ENCODE measurements around the gene PRR29. TPM values are rescaled to one million over a fixed set of nuclear protein-coding genes. Genes with fewer than 3 reads are reported as not detected.

PRR29 gene
- total RNA-seq, 4 donors from 2014 or later, result 0.20 to 1.3 (median 0.63) TPM; not detected in 1

DNA sequence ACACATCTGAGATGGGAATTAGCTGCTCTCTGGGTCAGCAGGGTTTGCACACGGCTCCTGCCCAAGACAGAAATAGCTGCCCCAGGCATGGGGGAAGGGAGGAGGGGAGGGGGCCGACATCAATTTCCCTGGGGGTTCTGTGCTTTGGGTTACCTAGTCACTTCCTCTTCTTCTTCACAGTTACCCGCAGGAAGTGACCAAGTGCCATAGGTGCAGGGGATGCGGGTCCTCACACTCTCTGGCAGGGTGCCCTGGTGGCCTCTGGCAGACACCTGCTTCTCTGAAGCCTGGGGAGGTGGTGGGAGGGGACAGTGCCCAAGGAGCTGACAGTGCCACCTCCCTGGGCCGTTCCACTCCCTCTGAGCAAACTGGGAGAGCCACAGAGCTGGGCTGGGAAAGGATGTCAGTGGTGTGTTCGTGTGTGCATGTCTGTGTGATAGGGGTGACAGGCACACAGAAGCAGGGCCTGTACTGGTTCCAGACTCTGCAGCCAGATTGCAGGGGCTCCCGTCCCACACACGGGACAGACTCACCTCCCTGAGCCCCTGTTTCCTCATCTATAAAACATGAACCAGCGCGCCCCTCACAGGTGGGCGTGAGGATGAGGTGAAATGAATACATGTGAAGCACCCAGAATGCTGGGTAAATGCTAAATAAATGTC, 43.6 kb upstream of the PRR29 start:
- no peaks in the 10 kb centered on the region for H3K9me3 ChIP-seq
- peaks cover 0 to 12% of the 10 kb centered on the region in 2 donors for H3K27me3 ChIP-seq
- no peak overlapping the region for H3K27ac ChIP-seq
- H3K36me3 ChIP-seq, result no peaks in the 10 kb centered on the region
- no peak overlapping the region for H3K4me3 ChIP-seq
- TF ChIP-seq POLR2A (IDR thresholded peaks at IDR 0.05) (no peak), EP300 (IDR thresholded peaks at IDR 0.05) (no peak)
- TF ChIP-seq, protein P1, sequence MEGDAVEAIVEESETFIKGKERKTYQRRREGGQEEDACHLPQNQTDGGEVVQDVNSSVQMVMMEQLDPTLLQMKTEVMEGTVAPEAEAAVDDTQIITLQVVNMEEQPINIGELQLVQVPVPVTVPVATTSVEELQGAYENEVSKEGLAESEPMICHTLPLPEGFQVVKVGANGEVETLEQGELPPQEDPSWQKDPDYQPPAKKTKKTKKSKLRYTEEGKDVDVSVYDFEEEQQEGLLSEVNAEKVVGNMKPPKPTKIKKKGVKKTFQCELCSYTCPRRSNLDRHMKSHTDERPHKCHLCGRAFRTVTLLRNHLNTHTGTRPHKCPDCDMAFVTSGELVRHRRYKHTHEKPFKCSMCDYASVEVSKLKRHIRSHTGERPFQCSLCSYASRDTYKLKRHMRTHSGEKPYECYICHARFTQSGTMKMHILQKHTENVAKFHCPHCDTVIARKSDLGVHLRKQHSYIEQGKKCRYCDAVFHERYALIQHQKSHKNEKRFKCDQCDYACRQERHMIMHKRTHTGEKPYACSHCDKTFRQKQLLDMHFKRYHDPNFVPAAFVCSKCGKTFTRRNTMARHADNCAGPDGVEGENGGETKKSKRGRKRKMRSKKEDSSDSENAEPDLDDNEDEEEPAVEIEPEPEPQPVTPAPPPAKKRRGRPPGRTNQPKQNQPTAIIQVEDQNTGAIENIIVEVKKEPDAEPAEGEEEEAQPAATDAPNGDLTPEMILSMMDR (IDR thresholded peaks at IDR 0.05), result no peak
- peaks cover 0 to 3% (median 0%) of the 10 kb centered on the region in 4 donors for H3K4me1 ChIP-seq
- WGBS, 2 donors, result 61 to 65% methylated on average over 11 of the region's 11 CpGs
- no peak for DNase-seq (ENCODE audit: low spot score in 2 of 2)

- 74 to 83% methylated on average over 11 of the region's 11 CpGs for WGBS, 2 donors
- H3K4me3 ChIP-seq, result no peak overlapping the region
- no peak overlapping the region for H3K27ac ChIP-seq
- no peaks in the 10 kb centered on the region for H3K36me3 ChIP-seq
- H3K9me3 ChIP-seq, result no peaks in the 10 kb centered on the region
- peaks cover 0 to 7% of the 10 kb centered on the region in 2 donors for H3K27me3 ChIP-seq
- TF ChIP-seq, protein P1 (IDR thresholded peaks at IDR 0.05), result no peak
- TF ChIP-seq POLR2A (IDR thresholded peaks at IDR 0.05) (no peak), EP300 (IDR thresholded peaks at IDR 0.05) (no peak)
- H3K4me1 ChIP-seq, result peaks cover 0 to 3% (median 0%) of the 10 kb centered on the region in 4 donors
- no peak for DNase-seq (ENCODE audit: low spot score in 2 of 2)
These were observed 42.9 kb upstream of the PRR29 start for GRCh38 chr17:63955232-63955631.

DNA sequence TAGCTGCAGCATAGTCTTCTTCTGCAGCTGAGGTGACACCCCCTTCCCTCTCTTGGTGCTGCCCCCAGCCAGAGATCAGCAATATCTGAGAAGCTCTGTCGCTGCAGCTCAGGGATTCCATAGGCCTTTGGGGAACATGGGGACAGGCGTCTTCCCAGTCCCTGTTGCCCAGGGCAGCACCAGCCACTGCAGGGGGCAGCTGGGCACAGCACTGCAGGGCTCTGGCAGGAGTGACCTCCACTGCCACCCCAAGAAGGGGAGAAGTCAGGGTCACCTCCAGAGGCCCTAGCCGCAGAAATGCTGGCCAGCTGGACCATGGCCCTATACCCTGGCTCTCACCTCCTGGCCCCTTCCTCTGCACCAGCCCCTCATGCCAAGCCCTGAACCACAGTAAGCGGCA, 42.4 kb upstream of the PRR29 start:
- no peak for TF ChIP-seq POLR2A (IDR thresholded peaks at IDR 0.05)
- TF ChIP-seq, protein P1 (IDR thresholded peaks at IDR 0.05), result no peak
- no peak for TF ChIP-seq EP300 (IDR thresholded peaks at IDR 0.05)

GRCh38 chr17:63956296-63956920, 41.7 kb upstream of the PRR29 start:
- TF ChIP-seq, protein P1 (IDR thresholded peaks at IDR 0.05), result no peak
- TF ChIP-seq POLR2A (IDR thresholded peaks at IDR 0.05) (no peak), EP300 (IDR thresholded peaks at IDR 0.05) (no peak)
- H3K4me3 ChIP-seq, result no peak overlapping the region
- 76 to 90% methylated on average over 5 of the region's 5 CpGs for WGBS, 2 donors
- H3K36me3 ChIP-seq, result no peaks in the 10 kb centered on the region
- DNase-seq (ENCODE audit: low spot score in 2 of 2), result no peak
- no peak overlapping the region for H3K27ac ChIP-seq
- H3K4me1 ChIP-seq, result peaks cover 0 to 5% (median 2%) of the 10 kb centered on the region in 4 donors
- H3K9me3 ChIP-seq, result no peaks in the 10 kb centered on the region
- peaks cover 0 to 8% of the 10 kb centered on the region in 2 donors for H3K27me3 ChIP-seq

More for the DNA sequence above, 42.4 kb upstream of the PRR29 start:
- no peak overlapping the region for H3K4me3 ChIP-seq
- peaks cover 0 to 3% (median 0%) of the 10 kb centered on the region in 4 donors for H3K4me1 ChIP-seq
- no peaks in the 10 kb centered on the region for H3K36me3 ChIP-seq
- no peaks in the 10 kb centered on the region for H3K9me3 ChIP-seq
- peaks cover 0 to 7% of the 10 kb centered on the region in 2 donors for H3K27me3 ChIP-seq
- no peak for DNase-seq (ENCODE audit: low spot score in 2 of 2)
- no peak overlapping the region for H3K27ac ChIP-seq
- WGBS, 2 donors, result 73 to 78% methylated on average over 3 to 4 of the region's 4 CpGs

GRCh38 chr17:63960006-63960405, 38.1 kb upstream of the PRR29 start:
- H3K27me3 ChIP-seq, result peaks cover 0 to 10% of the 10 kb centered on the region in 2 donors
- peaks cover 0 to 14% (median 3%) of the 10 kb centered on the region in 4 donors for H3K4me1 ChIP-seq
- 63 to 85% methylated on average over 4 to 5 of the region's 9 CpGs for WGBS, 2 donors
- no peaks in the 10 kb centered on the region for H3K9me3 ChIP-seq
- no peaks in the 10 kb centered on the region for H3K36me3 ChIP-seq
- TF ChIP-seq POLR2A (IDR thresholded peaks at IDR 0.05) (no peak), EP300 (IDR thresholded peaks at IDR 0.05) (no peak)
- TF ChIP-seq, protein P1 (IDR thresholded peaks at IDR 0.05), result no peak
- no peak for DNase-seq (ENCODE audit: low spot score in 2 of 2)
- no peak overlapping the region for H3K4me3 ChIP-seq
- H3K27ac ChIP-seq, result no peak overlapping the region
